Peyer's patch (tissue), 4 donors: ENCODE results near the gene HMOX2.

Experiments used
- POLR2A ChIP-seq, 2 donors: fragments of 450-650 bp; IDR thresholded peaks; one replicate each; pipeline ENCODE4 v1.5.1; 2017; ENCODE audit warnings: antibody characterized with exemption in 2 of 2, mild to moderate bottlenecking in 2 of 2, moderate library complexity in 2 of 2
- TF ChIP-seq, protein P1 (sequence below), 6 experiments: fragments of 450-650 bp in 4 of 6; fragments of 200-600 bp in 2 of 6; sonication (generic) in 1 of 6; IDR thresholded peaks; one replicate each; pipeline ENCODE4 v1.5.1; 2017 to 2019; ENCODE audit warnings: antibody characterized with exemption in 6 of 6, mild to moderate bottlenecking in 3 of 6, moderate library complexity in 1 of 6

DNA sequence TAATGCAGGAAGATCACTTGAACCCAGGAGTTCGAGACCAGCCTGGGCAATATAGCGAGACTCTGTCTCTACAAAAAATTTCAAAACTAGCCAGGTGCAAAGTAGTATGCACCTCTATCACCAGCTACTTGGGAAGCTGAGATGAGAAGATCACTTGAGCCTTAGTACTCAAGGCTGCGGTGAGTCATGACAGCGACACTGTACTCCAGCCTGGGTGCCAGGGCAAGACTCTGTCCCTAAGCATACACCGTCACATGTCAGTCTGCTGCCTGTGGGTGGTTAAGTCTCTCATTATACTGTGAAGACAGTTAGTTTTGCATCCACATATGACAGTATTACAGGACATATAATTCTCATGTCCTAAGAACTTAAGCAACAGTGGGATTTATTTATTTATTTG, 23.5 kb upstream of the HMOX2 start:
- no peak for TF ChIP-seq POLR2A (IDR thresholded peaks at IDR 0.05)
- TF ChIP-seq, protein P1, sequence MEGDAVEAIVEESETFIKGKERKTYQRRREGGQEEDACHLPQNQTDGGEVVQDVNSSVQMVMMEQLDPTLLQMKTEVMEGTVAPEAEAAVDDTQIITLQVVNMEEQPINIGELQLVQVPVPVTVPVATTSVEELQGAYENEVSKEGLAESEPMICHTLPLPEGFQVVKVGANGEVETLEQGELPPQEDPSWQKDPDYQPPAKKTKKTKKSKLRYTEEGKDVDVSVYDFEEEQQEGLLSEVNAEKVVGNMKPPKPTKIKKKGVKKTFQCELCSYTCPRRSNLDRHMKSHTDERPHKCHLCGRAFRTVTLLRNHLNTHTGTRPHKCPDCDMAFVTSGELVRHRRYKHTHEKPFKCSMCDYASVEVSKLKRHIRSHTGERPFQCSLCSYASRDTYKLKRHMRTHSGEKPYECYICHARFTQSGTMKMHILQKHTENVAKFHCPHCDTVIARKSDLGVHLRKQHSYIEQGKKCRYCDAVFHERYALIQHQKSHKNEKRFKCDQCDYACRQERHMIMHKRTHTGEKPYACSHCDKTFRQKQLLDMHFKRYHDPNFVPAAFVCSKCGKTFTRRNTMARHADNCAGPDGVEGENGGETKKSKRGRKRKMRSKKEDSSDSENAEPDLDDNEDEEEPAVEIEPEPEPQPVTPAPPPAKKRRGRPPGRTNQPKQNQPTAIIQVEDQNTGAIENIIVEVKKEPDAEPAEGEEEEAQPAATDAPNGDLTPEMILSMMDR (IDR thresholded peaks at IDR 0.05) = no peak
